HG02840 (cell line): ENCODE data around the gene TAS1R2.

Experiments
- ATAC-seq: cut with Tn5 transposase; IDR thresholded peaks from one replicate; pipeline ENCODE4 v1.9.1; 2021; ENCODE audit warnings: mild to moderate bottlenecking, moderate library complexity, moderate number of reproducible peaks; ENCODE audit not compliant: unreplicated experiment, low FRiP score

The TAS1R2 gene

DNA sequence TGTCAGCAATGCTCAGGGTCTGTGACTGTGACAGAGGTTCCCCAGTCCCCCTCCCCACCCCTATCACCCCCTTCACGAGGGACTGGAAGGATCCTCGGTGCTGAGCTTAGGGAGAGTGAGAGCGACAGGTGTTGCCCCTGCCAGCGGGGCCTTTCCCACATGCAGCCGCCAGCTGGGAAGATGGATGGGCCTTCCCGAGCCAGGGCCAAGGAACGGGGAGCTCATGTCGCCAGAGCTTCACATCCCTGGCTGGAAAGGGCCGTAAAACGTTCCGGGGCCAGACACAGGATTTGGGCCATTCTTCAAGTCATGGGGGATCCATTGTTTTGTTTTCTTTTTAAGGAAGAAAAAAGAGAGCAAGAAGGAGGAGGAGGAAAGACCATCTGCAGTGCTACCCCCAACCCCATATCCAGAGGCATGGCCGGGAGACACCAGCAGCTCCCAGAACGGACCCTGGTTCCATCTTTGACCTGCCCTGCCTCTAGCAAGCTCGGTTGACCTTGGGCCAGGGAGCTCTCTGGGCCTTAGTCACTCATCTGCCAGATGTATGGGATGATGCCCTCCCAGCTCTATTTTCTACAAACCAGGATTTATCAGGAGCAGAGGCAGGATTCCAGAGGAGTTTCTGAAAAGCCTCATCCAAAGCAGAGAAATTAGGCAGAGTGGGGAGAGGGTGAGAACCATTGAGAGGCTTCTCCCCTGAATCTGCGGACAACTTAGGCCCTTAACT, 54.1 kb downstream of the TAS1R2 start:
- ATAC-seq, result no peak

DNA sequence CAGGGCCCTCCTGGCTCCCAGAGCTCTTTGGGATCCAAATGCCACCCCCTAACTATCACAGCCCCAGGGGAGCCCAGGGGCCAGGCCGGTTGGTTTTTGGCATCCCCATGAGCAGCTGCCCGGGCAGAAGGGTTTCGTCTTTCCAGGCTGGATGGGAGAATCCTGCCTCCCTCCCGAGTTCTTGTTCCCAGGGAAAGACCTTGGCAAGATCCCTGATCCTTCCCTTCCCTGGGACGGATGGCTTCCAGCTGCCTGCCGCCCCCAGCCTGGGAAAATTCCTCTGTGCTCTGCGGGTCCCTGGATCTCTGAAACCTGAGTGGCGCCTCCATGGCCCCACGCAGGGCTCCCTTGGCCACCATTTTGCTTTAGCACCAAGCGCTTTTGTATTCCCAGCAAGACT, 55.6 kb downstream of the TAS1R2 start:
- no peak for ATAC-seq

DNA sequence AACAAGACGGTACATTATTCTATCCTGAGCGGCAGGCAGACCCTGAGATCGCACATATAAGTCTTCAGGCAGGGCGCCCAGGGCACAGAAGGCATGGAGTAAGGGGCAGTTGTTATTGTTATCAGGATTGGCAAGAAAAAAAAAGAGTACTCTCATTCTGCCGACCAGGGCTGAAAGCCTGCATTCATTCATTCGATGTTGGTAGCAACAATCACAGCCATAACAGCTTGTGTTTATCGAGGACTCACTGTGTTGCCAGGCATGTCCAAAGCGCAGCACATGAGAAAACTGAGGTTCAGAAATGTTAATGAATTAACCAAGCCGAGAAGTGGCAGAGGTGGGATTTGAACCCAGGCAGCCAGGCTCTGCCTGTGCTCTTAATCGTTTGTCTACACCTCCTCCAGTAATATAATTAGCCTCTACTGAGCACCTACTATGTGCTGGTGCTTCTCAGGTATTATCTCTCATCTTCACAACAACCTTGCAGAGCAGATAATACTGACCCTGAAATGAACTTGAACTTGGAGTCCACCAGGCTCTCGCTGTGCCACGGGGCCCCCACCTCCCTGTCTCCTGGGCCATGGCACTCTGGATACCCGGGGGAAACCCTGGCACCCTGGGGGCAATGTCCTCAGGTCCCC, 56.2 kb downstream of the TAS1R2 start:
- ATAC-seq, result no peak

DNA sequence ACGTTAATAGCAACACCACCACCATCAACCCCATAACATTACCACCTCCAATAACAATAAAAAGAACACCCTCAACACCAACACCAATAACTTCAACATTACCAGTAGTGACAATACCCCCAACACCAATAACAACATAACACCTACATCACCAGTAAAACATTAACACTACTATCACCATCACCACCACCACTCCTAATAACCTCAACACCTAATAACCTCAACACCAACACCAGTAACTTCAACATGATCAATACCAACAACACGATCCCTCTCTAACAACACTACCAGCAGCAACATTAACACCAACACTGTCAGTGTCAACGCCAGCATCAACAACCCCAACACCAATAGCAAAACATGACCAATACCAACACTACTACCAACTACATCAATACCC, 57.2 kb downstream of the TAS1R2 start:
- no peak for ATAC-seq

DNA sequence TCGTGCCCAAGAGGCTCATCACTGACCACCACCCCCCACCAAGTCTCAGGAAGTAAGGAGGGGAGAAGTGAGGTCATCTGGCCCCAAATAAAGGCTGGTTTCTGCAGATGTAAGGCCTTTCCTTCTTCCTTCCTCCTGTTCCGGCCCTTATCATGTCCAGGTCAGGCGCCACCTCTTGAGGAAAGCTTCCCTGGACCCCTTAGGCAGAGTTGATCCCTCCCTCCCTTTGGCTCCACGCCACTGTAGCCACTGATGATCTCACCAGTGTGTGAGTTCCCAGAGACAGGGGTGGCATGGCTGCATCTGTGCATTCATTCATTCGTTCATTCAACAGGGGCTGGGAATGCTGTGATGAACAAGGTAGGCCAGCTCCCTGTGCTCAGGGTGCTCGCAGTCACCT, 59.2 kb downstream of the TAS1R2 start:
- no peak for ATAC-seq

DNA sequence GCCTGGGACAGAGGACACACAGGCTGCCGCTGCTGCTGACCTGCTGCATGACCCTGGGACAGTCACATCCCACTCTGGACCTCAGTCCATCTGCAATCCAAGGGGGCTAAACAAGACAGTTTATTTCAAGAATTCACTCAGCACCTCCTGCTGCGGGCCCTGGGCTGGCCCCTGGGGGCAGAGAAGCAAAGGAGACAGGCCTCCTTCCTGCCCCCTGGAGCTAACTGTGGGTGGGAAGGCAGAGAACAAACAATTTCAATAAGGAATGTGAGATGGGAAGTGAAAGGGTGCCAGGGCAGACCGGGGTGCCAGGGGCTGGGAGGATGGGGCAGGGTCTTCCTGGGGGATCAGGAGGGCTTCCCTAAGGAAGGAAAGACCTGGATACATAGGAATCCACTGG, 60.0 kb downstream of the TAS1R2 start:
- ATAC-seq, result no peak

DNA sequence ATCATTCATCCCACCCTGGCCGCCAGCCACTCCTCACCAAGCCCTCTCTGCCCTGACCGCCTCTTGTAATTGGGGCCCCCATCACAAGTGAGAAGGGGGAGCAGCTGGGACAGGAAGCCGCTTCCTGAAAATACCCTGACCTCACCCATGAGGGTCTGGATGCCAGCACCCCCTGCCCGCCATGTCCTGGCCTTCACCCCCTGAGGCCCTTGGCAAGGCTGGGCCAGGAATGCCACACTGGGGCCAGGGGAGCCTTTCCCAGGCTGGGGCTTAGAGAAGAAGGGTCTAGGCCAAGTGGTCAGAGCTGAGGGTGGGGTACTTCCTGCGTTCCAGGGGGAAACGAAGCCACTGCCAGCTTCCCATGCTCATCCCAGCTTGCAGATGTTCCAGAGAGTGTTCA, 60.5 kb downstream of the TAS1R2 start:
- ATAC-seq, result no peak

DNA sequence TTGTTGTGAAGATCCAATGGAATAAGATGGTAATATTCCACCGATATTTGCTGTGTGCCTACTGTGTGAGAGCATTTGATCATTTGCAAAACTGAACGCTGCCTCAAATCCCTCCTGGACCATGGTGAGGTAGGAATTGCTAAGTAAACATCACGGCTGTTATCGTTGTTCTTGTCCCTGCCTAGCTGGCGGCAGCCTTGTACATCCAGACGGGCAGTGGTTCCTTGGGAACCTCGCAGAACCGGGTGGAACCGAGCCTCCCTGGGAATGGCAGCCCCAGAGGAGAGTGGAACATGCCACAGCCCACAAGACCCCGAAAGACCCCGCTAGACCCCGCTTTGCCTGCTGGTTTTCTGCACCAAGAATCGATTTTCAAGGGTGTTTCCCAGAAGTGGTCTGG, 60.9 kb downstream of the TAS1R2 start:
- no peak for ATAC-seq

DNA sequence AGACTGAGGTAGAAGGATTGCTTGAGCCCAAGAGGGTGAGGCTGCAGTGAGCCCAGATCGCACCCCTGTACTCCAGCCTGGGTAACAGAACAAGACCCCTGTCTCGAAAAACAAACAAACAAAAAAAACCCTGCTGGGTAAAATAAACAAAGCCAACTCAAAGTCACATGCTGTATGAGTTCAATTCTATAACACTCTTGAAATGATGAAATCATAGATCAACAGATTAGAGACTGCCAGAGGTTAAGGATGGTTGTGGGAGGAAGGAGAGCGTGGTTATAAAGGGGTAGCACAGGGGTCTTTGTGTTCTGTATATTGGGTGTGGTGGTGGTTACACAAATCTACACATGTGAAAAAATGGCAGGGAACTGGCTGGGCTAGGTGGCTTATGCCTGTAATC, 62.5 kb downstream of the TAS1R2 start:
- no peak for ATAC-seq

DNA sequence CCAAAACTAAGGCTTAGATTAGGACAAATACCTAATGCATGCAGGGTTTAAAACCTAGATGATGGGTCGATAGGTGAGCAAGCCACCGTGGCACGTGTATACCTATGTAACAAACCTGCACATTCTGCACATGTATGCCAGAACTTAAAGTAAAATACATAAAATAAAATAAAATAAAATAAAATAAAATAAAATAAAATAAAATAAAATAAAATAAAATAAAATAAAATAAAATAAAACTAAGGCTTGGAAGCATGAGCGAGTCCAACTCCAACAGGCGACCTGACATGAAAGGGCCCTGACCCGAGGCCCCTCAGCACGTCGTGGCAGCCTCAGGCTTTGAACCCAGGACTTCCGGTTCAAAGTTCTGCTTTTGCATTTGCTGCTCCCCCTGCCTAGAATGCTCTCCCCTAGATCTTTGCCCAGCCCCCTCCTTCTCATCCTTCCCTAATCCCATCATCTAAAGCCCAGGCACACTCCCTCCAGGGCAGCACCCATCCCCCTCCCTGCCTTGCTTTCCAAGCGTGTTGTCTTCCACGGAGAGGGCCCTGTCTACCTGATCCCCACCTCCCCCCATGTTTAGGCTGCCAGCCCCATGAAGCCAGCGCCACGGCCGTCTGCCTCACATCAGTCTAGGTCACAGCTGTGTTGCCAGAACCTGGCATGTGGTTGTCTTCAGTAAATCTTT, 64.3 kb downstream of the TAS1R2 start:
- no peak for ATAC-seq

DNA sequence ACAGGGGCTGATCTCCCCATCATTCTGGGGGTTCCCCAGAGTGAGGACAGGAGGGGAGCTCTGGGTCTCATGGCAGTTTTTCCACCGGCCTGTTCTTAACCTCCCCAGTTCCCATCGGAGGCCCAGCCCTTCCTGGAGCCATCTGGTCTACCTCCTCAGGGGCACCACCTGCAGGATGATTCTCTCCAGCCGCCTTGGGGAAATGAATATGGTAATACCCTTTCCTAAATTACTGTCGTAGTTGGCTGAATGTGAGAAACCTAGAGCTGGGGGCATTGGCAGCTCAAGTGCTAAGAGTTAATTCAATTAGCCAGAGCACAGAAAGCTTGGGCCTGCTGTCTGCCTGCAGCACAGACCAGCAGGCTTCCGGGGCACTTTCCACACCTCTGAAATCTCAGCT, 64.9 kb downstream of the TAS1R2 start:
- ATAC-seq, result no peak

DNA sequence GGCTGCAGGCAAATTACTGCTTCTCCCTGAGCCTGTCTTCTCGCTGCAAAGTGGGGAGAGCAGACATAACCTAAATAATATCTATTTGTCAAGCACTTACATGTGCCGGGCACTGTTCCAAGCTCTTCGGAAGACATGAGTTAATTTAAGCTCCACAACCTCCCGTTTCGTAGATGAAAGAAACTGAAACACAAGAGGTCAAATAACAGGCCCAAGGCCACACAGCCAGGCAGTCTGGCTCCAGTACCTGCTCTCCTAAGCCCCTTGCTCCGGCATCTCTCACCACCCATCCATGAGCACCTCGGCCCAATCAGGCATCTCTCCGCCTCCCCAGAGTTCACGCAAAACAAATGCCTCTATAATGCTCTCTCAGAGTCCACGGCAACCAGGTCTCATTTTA, 65.4 kb downstream of the TAS1R2 start:
- no peak for ATAC-seq

DNA sequence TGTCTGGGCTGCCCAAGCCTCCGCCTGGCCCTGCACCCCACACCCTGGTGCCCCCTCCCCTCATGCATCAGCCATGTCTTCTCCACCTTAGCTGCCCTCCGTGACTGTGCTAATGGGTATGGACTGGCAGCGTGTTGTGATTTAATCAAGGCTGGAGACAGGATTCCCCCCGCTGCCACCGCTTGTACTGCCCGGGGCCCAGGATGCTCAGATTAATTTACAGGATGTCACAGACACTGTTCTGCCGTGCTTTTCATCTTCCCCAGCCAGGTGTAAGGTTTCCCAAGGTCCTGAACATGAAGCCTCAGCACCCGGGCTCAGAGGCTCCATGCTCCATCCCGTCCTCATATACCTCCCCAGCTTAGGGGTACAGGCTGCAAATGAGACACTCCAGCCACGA, 66.3 kb downstream of the TAS1R2 start:
- ATAC-seq, result no peak

DNA sequence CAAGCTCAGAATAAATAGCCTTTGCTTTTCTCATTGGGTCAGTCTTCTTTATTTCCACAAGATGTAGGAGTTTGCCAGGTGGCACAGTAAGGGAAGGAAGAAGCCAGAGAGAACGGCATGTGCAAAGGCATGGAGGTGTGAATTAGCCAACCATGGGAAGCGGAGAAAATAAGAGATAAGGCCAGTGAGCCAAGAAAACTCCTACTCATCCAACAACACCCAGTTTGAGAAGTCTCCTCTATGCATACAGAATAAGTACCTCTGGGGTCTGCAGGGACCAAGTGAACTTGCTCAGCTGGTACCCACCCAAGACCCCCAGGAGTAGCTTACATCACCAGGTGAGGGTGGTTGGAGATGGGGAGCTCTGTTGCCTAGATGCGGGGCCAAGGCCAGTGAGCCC, 66.7 kb downstream of the TAS1R2 start:
- ATAC-seq, result no peak
